C4-2B (cell line): ENCODE data around the gene SH3RF3.

Experiments used
- CTCF ChIP-seq: fragments of 450-650 bp; conservative IDR thresholded peaks from 2 replicates; pipeline ENCODE4 v1.5.1; 2017; ENCODE audit warnings: mild to moderate bottlenecking
- ZFX ChIP-seq: fragments of 450-650 bp; IDR thresholded peaks from 2 replicates; pipeline ENCODE4 v1.6.1; 2017

GRCh38 chr2:109517118-109517889 lies 388.3 kb downstream of the SH3RF3 start:
- TF ChIP-seq CTCF (no peak), ZFX (no peak)
